HG03432 (cell line): ENCODE measurements around the gene RFNG.

Source experiments
- ATAC-seq: cut with Tn5 transposase; IDR thresholded peaks from one replicate; pipeline ENCODE4 v1.9.1; 2021; ENCODE audit warnings: mild to moderate bottlenecking, moderate library complexity; ENCODE audit not compliant: unreplicated experiment

RFNG gene

GRCh38 chr17:82060001-82060380, 8.4 kb upstream of the RFNG start:
- no peak for ATAC-seq

GRCh38 chr17:82059272-82060000, 7.8 kb upstream of the RFNG start:
- no peak for ATAC-seq

- no peak for ATAC-seq
These were observed 7.2 kb upstream of the RFNG start for GRCh38 chr17:82058855-82059249.

- ATAC-seq: no peak
These were observed 6.7 kb upstream of the RFNG start for GRCh38 chr17:82058230-82058854.

- no peak for ATAC-seq
These were observed 5.4 kb upstream of the RFNG start for GRCh38 chr17:82056729-82057621.

GRCh38 chr17:82055965-82056728, 4.5 kb upstream of the RFNG start:
- no peak for ATAC-seq

- no peak for ATAC-seq
These were observed 3.7 kb upstream of the RFNG start for GRCh38 chr17:82055023-82055964.

- no peak for ATAC-seq
These were observed 2.9 kb upstream of the RFNG start for GRCh38 chr17:82054351-82055022.

GRCh38 chr17:82053556-82054263, 2.1 kb upstream of the RFNG start:
- no peak for ATAC-seq

- ATAC-seq: no peak
These were observed 1.5 kb upstream of the RFNG start for GRCh38 chr17:82053130-82053529.

- no peak for ATAC-seq
These were observed 1.0 kb upstream of the RFNG start for GRCh38 chr17:82052638-82053059.

- ATAC-seq: no peak
These were observed 610 bp downstream of the RFNG start for GRCh38 chr17:82050761-82051641.

- ATAC-seq: no peak
These were observed 1.4 kb downstream of the RFNG start for GRCh38 chr17:82050152-82050760.

GRCh38 chr17:82049521-82049971, 2.1 kb downstream of the RFNG start:
- ATAC-seq: no peak

GRCh38 chr17:82049106-82049505, 2.5 kb downstream of the RFNG start:
- no peak for ATAC-seq

- no peak for ATAC-seq
These were observed 3.0 kb downstream of the RFNG start for GRCh38 chr17:82048571-82048971.

- ATAC-seq: no peak
These were observed 3.6 kb downstream of the RFNG start for GRCh38 chr17:82047914-82048570.
